ENCODE measurements around the gene KLHDC4. TPM values are rescaled to one million over a fixed set of nuclear protein-coding genes. Genes with fewer than 3 reads are reported as not detected.

Gene KLHDC4
- total and polyA plus RNA-seq, 9 of the 15 experiments (the other 6 are each of a cell fraction or from before 2014, with no cell fraction given), result 1.3 to 68.1 (median 32.8) TPM

- TF ChIP-seq TRIM25 (IDR thresholded peaks at IDR 0.05; ENCODE audit: borderline replicate concordance) (no peak), NR2C2 (CRISPR knock-in tag; IDR thresholded peaks at IDR 0.05) (peak; percentile 93), NR2C2 (tag; IDR thresholded peaks at IDR 0.05) (peak; percentile 95), ZNF584 (CRISPR knock-in tag; IDR thresholded peaks at IDR 0.05; ENCODE audit: low read depth) (no peak), CREBBP (IDR thresholded peaks at IDR 0.05; ENCODE audit: low read depth, low read length) (no peak), ZNF224 (CRISPR knock-in tag; IDR thresholded peaks at IDR 0.05) (no peak), GATA2 (CRISPR knock-in tag; IDR thresholded peaks at IDR 0.05) (peak; percentile 86), ARID3A (IDR thresholded peaks at IDR 0.05; ENCODE audit: borderline replicate concordance, low read depth, low read length) (no peak), ZNF212 (CRISPR knock-in tag; IDR thresholded peaks at IDR 0.05) (no peak), ZNF583 (CRISPR knock-in tag; IDR thresholded peaks at IDR 0.05) (no peak), EWSR1 (IDR thresholded peaks at IDR 0.05; ENCODE audit: borderline replicate concordance, low read depth, partially characterized antibody) (no peak), ZNF274 (IDR thresholded peaks at IDR 0.05; ENCODE audit: borderline replicate concordance, low read depth, low read length) (no peak), ZNF696 (CRISPR knock-in tag; conservative IDR thresholded peaks at IDR 0.05) (no peak), SMARCE1 (IDR thresholded peaks at IDR 0.05) (peak; percentile 34; the same call in 1 of the 2 replicates), SLC30A9 (CRISPR knock-in tag; IDR thresholded peaks at IDR 0.05) (no peak)
- TF ChIP-seq, protein P1, sequence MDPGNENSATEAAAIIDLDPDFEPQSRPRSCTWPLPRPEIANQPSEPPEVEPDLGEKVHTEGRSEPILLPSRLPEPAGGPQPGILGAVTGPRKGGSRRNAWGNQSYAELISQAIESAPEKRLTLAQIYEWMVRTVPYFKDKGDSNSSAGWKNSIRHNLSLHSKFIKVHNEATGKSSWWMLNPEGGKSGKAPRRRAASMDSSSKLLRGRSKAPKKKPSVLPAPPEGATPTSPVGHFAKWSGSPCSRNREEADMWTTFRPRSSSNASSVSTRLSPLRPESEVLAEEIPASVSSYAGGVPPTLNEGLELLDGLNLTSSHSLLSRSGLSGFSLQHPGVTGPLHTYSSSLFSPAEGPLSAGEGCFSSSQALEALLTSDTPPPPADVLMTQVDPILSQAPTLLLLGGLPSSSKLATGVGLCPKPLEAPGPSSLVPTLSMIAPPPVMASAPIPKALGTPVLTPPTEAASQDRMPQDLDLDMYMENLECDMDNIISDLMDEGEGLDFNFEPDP (CRISPR knock-in tag; IDR thresholded peaks at IDR 0.05), result no peak
- TF ChIP-seq, protein P2, sequence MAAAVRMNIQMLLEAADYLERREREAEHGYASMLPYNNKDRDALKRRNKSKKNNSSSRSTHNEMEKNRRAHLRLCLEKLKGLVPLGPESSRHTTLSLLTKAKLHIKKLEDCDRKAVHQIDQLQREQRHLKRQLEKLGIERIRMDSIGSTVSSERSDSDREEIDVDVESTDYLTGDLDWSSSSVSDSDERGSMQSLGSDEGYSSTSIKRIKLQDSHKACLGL (CRISPR knock-in tag; IDR thresholded peaks at IDR 0.05; ENCODE audit: borderline replicate concordance, poor library complexity, severe bottlenecking), result peak; percentile 29
- TF ChIP-seq, protein P3, sequence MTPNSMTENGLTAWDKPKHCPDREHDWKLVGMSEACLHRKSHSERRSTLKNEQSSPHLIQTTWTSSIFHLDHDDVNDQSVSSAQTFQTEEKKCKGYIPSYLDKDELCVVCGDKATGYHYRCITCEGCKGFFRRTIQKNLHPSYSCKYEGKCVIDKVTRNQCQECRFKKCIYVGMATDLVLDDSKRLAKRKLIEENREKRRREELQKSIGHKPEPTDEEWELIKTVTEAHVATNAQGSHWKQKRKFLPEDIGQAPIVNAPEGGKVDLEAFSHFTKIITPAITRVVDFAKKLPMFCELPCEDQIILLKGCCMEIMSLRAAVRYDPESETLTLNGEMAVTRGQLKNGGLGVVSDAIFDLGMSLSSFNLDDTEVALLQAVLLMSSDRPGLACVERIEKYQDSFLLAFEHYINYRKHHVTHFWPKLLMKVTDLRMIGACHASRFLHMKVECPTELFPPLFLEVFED (CRISPR knock-in tag; conservative IDR thresholded peaks at IDR 0.05), result no peak
- TF ChIP-seq, protein P4, sequence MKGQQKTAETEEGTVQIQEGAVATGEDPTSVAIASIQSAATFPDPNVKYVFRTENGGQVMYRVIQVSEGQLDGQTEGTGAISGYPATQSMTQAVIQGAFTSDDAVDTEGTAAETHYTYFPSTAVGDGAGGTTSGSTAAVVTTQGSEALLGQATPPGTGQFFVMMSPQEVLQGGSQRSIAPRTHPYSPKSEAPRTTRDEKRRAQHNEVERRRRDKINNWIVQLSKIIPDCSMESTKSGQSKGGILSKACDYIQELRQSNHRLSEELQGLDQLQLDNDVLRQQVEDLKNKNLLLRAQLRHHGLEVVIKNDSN (CRISPR knock-in tag; IDR thresholded peaks at IDR 0.05), result no peak
Observed at GRCh38 chr16:87721622-87722585, 43.9 kb downstream of the KLHDC4 start (continued).
